ENCODE results near the gene RERG.

Gene RERG

DNA sequence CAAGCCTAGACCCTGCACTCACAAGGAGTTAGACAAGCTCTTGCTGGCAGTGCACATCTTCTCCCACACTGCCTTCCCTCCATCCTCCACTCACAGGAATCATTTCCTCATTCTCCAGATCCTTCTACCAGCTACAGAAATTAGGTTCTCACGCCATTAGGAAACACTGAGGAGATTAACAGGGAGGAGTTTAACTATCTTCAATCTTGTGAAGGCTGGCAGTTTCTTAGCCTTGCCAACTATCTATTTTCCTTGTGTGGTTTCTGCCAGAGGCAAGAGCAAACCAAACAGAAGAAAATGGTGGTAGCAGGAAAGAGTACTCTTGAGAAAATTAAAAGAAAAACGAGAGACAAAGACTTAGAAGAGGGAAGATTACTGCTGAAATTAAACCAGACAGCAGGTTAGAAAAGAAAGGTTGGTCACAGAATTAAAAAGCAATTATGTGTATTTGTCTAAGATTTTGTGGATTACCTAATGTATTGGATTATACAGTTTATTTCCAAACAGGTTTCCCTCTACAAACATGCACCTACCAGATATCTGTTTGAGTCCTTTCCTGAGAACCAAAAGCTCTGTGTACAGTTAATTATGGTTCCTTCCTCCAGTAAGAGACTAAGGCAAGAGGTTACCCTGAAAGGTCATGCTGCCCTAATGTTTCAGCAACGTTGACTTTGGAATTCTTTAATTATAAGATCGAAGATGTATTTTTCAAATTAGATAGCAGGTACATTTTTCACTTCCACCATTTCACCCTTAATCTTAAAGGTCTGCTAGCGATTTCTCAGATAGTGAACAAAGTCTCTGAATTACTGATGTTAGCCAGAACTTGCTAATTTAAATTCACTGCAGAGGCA lies 5.0 kb downstream of the RERG start:
- DNase-seq: no peak

- no peak for DNase-seq
Measured at GRCh38 chr12:15214851-15215601, 6.2 kb downstream of the RERG start.

GRCh38 chr12:15212930-15213329 lies 8.3 kb downstream of the RERG start:
- DNase-seq: no peak

- no peak for DNase-seq
Measured at GRCh38 chr12:15209782-15210181, 11.4 kb downstream of the RERG start.

DNA sequence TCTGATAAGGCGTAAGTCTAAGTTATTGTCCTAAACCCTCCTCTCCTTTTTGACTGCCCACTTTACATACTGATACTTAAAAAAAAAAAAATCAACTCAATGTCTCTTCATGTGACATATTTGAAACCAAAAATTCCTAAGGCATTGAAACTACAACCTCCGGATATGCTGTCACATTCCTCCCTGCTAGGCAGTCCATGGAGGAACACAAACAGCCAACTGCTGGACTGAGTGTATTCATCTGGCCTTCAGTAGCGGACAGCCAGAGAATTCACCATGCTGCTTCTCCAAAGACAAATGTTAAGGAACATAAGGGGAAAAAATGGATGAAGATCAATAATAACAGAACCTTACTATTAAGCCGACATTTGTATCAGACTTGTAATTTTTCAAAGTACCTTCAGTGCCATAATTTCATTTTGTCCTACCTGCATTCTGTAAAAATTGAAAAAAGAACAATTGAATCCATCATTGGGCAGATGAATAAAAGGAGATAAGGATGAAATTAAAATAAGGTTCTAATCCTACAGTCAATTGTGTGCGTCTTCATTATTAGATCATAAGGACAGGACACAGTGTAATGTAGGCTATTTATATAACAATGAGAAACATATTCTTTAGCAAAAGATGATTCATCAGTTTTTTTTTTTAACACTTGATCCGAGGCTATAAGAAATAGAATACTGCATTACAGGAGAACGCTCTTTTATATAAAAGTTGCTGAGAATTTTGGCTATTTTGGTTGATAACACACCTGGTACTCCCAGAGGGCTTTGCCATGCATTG lies 12.2 kb downstream of the RERG start:
- DNase-seq: no peak

DNA sequence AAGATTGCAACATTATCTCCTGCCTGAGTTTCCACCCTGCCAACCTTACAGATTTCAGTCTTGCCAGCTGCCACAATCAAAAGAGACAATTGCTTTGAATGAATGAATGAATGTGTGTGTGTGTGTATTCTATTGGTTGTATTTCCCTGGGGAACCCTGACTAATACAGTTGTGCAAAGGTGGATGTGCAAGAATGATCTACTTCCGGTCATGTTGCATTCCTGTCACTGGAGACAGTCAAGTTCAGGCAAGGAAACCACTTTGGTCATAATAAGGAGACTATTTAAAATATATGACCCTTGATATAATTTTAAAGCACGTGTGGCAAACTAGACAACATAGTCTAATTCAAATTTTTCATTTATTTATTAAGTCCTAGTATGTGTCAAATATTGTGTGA lies 13.1 kb downstream of the RERG start:
- no peak for DNase-seq

DNA sequence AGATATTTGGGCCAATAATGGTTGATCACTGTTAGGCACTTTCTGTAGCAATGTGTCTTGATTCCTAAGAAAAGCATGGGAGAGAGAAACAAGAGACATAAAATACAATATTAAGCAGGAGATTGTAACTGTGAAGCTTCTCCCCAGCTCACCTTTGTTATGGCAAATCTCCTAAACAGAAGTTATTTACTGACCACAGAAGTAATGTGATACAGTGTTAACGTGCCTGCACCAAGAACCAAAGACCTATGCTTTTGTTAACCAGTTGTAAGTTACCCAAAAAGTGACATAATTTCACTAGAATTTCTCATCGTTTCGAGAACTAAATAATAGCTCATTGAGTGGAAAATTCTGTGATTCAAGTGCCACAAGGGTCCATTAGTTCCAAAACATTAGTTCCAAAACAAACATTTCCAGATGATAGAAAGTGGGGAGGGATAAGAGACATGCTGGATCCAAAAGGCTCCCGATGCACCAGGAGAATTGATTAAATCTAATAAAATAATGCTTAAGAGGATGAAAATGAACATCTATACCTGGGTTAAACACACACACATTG lies 14.3 kb downstream of the RERG start:
- no peak for DNase-seq

- no peak for DNase-seq
Measured at GRCh38 chr12:15206338-15206737, 14.9 kb downstream of the RERG start.

GRCh38 chr12:15205341-15206010 lies 15.7 kb downstream of the RERG start:
- DNase-seq: no peak

DNA sequence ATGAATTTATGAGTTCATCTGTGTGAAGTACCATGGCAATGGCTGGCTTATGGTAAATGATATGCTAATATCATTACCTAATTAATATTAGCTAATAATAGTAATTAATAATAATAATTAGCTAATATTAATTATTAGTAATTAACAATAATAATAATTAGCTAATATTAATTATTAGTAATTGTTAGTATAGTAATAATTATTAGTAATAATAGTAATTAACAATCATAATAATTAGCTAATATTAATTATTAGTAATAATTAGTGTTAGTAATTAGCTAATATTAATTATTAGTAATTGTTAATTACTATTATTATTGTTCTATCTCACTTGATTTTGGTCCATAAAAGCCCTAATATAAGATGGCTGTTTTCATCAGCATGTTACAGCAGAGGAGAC lies 19.8 kb downstream of the RERG start:
- no peak for DNase-seq

- no peak for DNase-seq
Measured at GRCh38 chr12:15201056-15201455, 20.2 kb downstream of the RERG start.

GRCh38 chr12:15200641-15201040 lies 20.6 kb downstream of the RERG start:
- DNase-seq: no peak

GRCh38 chr12:15199930-15200329 lies 21.3 kb downstream of the RERG start:
- no peak for DNase-seq

GRCh38 chr12:15196678-15197505 lies 24.3 kb downstream of the RERG start:
- DNase-seq: no peak

DNA sequence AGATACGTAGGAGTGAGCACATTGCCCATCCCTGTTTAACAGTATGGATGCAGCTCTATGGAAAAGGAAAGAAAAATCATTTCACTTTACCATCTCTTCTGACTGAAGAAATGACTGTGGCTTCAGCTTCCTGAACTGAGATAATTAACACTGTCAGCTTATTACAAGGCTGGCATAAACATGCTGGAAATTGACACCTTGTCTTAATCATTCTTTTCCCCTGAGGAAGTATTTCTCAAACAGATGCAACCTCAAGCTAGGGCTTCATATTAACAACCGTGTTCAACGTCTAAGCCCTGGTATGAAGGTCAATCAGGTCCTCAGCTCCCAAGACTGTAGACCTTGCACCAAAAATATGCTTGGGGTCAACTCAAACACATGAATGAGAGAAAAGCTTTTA lies 25.0 kb downstream of the RERG start:
- DNase-seq: no peak

- DNase-seq: no peak
Measured at GRCh38 chr12:15194456-15195368, 26.5 kb downstream of the RERG start.

DNA sequence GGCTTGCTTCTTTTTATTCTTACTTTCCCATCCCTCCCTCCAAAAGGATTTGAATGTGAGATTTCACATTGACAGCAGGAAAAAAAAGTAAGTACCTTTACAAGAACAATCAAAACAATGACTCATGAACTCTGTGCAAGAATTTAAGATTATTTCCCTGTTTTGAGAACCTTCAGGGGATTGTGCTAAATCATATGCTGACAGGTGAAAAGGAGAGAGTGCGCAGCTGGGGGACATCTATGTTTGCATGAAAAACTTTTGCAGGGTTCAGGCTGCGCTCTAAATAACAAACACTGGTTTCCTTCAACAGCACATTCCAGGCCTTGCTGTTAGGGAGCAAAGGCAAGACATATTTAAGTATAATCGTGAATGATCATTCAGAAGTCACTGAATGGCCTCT lies 27.3 kb downstream of the RERG start:
- no peak for DNase-seq

- no peak for DNase-seq
Measured at GRCh38 chr12:15192720-15193119, 28.5 kb downstream of the RERG start.

DNA sequence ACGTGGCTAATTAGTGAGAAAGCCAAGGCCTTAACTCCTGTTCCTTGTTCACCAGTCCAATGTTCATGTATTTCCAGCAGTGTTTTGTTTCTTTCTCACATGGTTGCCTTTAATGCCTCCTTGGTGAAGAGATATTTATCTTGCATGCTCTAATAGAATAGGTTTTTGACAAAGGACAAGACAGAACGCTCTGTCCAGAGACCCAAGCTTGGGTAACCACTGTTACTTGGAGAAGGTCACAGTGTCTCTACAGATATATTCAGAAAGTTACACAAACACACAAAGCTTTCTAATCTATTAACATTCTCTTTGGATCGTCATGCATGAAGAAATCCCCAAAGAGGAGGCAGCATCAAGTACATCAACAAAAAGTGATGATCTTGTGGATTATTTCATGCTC lies 33.1 kb downstream of the RERG start:
- no peak for DNase-seq

- DNase-seq: no peak
Measured at GRCh38 chr12:15186597-15186996, 34.6 kb downstream of the RERG start.

DNA sequence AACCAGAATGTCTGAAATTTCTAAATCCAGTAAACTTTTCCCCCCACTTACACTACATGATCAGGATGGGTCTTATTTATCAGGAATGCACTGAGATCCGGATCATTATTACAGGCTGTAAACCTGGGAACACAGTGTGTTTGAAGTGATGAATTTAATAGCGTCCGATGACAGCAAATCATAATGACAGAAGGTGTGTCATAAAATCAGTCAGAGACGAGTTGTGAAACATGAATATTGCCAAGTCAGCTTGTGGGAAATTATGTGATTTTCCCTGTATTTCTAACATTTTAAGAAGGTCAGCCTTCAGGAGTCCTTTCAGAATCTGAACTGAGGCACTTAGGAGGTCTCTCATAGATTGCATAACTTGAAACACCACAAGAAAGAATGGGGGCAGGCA lies 36.7 kb downstream of the RERG start:
- no peak for DNase-seq

Measured in stimulated activated CD8-positive, alpha-beta memory T cell treated with anti-CD3 and anti-CD28 coated beads, Interleukin-4, amount 100 ng/mL, for 48 hours (primary cell).